ENCODE data around the gene MAPK8.

Gene MAPK8

DNA sequence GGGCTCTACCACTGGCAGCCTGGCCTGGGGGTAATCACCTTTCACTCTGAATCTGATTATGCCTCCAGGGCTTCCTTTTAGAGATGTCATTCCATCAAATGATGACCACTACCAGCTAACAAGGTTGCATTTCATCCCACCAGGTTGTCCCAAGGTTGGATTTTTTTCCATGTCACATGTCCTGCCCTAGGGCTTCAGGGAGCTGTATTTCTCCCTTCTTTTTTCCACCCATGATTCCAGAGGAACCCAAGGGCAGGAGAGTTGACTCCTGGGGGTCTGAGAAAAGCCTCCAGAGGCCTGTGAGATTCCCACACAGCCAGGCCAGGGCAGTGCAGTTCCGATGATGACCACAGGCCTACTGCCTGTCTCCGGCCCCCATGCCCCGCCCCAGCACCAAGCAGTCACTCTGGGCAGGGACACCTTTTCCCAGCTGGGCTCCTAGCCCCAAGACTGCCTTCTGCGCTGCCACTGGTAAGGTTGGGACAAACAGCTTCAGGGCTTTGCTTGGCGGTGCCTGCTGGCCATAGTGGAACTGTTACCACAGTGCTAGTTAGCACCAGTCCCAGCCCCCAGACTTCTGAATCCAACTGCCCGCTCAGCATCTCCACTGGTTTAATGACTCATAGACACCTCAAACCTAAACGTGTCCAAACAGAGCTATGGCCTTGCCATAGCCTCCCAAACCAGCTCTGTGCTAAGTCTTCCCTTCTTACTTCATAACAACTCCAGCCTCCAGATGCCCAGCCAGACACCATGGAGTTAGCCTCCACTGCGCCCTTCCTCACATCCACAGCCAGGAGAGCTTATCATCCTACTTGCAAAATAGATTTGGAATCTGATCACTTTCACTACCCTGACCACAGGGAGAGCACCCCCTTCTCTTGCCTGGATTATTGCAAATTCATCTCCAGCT, 164.7 kb downstream of the MAPK8 start:
- Histone ChIP-seq H3K27ac (ENCODE audit: extremely low read depth, low read depth, low read length) (no peak overlapping the region), H3K4me3 (ENCODE audit: low read depth, low read length) (no peak overlapping the region), H3K36me3 (ENCODE audit: control insufficient read depth in 2 of 2, insufficient read depth in 1 of 2, low read length in 2 of 2) (no peaks in the 10 kb centered on the region), H3K9me3 (ENCODE audit: control insufficient read depth, insufficient read depth, low read depth, low read length) (no peaks in the 10 kb centered on the region), H3K4me1 (ENCODE audit: control insufficient read depth, insufficient read depth, low read length) (peaks cover 5% of the 10 kb centered on the region; the same call in 1 of the 2 replicates)
- CTCF ChIA-PET = interaction anchor here (1.7 kb wide), 1 partner anchor 187 kb away, joined by 5 read pairs; no protein-coding TSS in a partner anchor
- POLR2A ChIA-PET = no interaction called here
- TF ChIP-seq, protein P1, sequence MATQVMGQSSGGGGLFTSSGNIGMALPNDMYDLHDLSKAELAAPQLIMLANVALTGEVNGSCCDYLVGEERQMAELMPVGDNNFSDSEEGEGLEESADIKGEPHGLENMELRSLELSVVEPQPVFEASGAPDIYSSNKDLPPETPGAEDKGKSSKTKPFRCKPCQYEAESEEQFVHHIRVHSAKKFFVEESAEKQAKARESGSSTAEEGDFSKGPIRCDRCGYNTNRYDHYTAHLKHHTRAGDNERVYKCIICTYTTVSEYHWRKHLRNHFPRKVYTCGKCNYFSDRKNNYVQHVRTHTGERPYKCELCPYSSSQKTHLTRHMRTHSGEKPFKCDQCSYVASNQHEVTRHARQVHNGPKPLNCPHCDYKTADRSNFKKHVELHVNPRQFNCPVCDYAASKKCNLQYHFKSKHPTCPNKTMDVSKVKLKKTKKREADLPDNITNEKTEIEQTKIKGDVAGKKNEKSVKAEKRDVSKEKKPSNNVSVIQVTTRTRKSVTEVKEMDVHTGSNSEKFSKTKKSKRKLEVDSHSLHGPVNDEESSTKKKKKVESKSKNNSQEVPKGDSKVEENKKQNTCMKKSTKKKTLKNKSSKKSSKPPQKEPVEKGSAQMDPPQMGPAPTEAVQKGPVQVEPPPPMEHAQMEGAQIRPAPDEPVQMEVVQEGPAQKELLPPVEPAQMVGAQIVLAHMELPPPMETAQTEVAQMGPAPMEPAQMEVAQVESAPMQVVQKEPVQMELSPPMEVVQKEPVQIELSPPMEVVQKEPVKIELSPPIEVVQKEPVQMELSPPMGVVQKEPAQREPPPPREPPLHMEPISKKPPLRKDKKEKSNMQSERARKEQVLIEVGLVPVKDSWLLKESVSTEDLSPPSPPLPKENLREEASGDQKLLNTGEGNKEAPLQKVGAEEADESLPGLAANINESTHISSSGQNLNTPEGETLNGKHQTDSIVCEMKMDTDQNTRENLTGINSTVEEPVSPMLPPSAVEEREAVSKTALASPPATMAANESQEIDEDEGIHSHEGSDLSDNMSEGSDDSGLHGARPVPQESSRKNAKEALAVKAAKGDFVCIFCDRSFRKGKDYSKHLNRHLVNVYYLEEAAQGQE (tag by site-specific recombination; IDR thresholded peaks at IDR 0.05) = no peak
- TF ChIP-seq, protein P2, sequence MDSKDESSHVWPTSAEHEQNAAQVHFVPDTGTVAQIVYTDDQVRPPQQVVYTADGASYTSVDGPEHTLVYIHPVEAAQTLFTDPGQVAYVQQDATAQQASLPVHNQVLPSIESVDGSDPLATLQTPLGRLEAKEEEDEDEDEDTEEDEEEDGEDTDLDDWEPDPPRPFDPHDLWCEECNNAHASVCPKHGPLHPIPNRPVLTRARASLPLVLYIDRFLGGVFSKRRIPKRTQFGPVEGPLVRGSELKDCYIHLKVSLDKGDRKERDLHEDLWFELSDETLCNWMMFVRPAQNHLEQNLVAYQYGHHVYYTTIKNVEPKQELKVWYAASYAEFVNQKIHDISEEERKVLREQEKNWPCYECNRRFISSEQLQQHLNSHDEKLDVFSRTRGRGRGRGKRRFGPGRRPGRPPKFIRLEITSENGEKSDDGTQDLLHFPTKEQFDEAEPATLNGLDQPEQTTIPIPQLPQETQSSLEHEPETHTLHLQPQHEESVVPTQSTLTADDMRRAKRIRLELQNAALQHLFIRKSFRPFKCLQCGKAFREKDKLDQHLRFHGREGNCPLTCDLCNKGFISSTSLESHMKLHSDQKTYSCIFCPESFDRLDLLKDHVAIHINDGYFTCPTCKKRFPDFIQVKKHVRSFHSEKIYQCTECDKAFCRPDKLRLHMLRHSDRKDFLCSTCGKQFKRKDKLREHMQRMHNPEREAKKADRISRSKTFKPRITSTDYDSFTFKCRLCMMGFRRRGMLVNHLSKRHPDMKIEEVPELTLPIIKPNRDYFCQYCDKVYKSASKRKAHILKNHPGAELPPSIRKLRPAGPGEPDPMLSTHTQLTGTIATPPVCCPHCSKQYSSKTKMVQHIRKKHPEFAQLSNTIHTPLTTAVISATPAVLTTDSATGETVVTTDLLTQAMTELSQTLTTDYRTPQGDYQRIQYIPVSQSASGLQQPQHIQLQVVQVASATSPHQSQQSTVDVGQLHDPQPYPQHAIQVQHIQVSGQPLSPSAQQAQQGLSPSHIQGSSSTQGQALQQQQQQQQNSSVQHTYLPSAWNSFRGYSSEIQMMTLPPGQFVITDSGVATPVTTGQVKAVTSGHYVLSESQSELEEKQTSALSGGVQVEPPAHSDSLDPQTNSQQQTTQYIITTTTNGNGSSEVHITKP (tag by site-specific recombination; IDR thresholded peaks at IDR 0.05) = 0 out of 2 replicates have a peak, but pooled peaks have one; percentile 19
- no peak for TF ChIP-seq IKZF3 (tag by site-specific recombination; IDR thresholded peaks at IDR 0.05)

DNA sequence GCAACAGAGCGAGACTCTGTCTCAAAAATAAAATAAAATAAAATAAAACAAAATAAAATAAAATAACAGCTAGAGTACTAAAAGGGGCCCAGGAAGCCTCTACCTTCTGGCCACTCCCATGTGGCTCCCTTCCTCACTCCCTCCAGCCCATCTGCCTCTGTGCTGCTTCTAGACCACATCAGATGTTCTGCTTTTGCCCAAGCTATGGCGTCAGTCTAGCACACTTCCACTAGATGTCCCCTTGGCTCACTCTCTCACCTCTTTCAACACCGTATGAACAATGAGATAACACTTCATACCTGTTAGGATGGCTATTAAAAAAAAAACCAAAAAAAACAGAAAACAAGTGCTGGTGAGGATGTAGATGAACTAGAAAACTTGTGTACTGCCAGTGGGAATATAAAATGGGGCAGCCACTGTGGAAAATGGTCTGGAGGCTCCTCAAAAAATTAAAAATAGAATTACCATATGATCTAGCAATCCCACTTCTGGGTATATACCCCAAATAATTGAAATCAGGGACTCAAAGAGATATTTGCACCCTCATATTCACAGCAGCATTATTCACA, 166.1 kb downstream of the MAPK8 start:
- Histone ChIP-seq H3K36me3 (ENCODE audit: control insufficient read depth in 2 of 2, insufficient read depth in 1 of 2, low read length in 2 of 2) (no peaks in the 10 kb centered on the region), H3K4me3 (ENCODE audit: low read depth, low read length) (no peak overlapping the region), H3K4me1 (ENCODE audit: control insufficient read depth, insufficient read depth, low read length) (peaks cover 9% of the 10 kb centered on the region; the same call in 1 of the 2 replicates), H3K9me3 (ENCODE audit: control insufficient read depth, insufficient read depth, low read depth, low read length) (no peaks in the 10 kb centered on the region), H3K27ac (ENCODE audit: extremely low read depth, low read depth, low read length) (no peak overlapping the region)
- TF ChIP-seq ZNF239 (tag by site-specific recombination; IDR thresholded peaks at IDR 0.05) (no peak), ZNF23 (tag by site-specific recombination; IDR thresholded peaks at IDR 0.05; ENCODE audit: borderline replicate concordance) (no peak), ZNF112 (tag by site-specific recombination; IDR thresholded peaks at IDR 0.05) (no peak), HOXA7 (CRISPR knock-in tag; IDR thresholded peaks at IDR 0.05; ENCODE audit: borderline replicate concordance) (no peak), ZNF473 (tag by site-specific recombination; IDR thresholded peaks at IDR 0.05) (no peak), ZNF610 (tag by site-specific recombination; IDR thresholded peaks at IDR 0.05; ENCODE audit: borderline replicate concordance) (no peak), ZNF514 (tag by site-specific recombination; IDR thresholded peaks at IDR 0.05) (no peak), ZNF132 (tag by site-specific recombination; IDR thresholded peaks at IDR 0.05; ENCODE audit: borderline replicate concordance) (no peak), KLF7 (tag by site-specific recombination; IDR thresholded peaks at IDR 0.05; ENCODE audit: borderline replicate concordance) (no peak)
- TF ChIP-seq, protein P3, sequence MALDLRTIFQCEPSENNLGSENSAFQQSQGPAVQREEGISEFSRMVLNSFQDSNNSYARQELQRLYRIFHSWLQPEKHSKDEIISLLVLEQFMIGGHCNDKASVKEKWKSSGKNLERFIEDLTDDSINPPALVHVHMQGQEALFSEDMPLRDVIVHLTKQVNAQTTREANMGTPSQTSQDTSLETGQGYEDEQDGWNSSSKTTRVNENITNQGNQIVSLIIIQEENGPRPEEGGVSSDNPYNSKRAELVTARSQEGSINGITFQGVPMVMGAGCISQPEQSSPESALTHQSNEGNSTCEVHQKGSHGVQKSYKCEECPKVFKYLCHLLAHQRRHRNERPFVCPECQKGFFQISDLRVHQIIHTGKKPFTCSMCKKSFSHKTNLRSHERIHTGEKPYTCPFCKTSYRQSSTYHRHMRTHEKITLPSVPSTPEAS (tag by site-specific recombination; IDR thresholded peaks at IDR 0.05) = no peak
- CTCF ChIA-PET = interaction anchor here (0.6 kb wide), 1 partner anchor 51 kb away, joined by 3 read pairs; no protein-coding TSS in a partner anchor
- POLR2A ChIA-PET = no interaction called here

Measured in HEK293 (cell line).